ENCODE data around the gene FKBP4. TPM values are rescaled to one million over a fixed set of nuclear protein-coding genes. Genes with fewer than 3 reads are reported as not detected.

Gene FKBP4
- total and polyA plus RNA-seq, 8 donors = 25.3 to 57.2 (median 44.5) TPM

GRCh38 chr12:2801044-2801783, 6.4 kb downstream of the FKBP4 start:
- peak in 1 of 2 donors; percentile 56 for DNase-seq
- no peak overlapping the region for H3K4me3 ChIP-seq
- H3K4me1 ChIP-seq = peaks cover 17 to 81% (median 48%) of the 10 kb centered on the region in 4 donors
- no peaks in the 10 kb centered on the region for H3K27me3 ChIP-seq
- H3K9me3 ChIP-seq = no peaks in the 10 kb centered on the region
- H3K36me3 ChIP-seq = peaks cover 63 to 90% (median 89%) of the 10 kb centered on the region in 4 donors
- TF ChIP-seq POLR2A (IDR thresholded peaks at IDR 0.05) (no peak), EP300 (IDR thresholded peaks at IDR 0.05) (no peak), POLR2AphosphoS5 (IDR thresholded peaks at IDR 0.05) (no peak)
- intact Hi-C loops (cut with DNase I; ENCODE audit: low total_unique reads) = no loop called here
- H3K27ac ChIP-seq = peak overlapping the region in 1 of 5 donors; percentile 41
- 52 to 66% (median 53%) methylated on average over 16 of the region's 16 CpGs for WGBS, 5 donors

DNA sequence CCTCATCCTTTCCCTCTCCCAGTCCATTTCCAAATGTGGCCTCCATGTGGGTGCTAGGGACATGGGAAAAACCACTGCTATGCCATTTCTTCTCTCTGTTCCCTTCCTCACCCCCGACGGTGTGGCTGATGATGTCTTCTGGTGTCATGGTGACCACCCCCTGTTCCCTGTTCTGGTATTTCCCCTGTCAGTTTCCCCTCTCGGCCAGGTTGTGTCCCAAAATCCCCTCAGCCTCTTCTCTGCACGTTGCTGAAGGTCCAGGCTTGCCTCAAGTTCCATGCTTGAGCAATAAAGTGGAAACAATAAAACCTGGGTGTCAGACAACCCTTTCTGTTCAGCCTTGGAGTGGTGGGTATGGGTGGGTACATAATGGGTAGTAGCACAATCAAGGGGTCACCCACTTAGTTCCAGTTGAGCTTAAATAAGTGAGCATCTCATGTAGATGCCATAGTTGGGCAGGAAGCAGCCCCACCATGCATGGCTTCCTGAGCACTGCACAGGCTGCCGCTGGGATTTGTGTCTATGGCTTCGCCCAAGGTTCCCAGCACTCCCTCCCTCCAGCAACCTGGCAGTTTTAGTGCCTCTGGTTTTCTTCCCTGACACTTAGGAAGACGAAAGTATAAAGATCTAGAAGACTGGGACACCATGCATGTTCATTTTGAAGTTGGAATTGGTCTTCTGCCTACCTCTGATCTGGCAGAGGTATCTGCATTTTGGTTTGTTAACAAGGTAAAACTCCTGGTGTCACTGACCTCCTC, 9.0 kb downstream of the FKBP4 start:
- no peak for DNase-seq
- Histone ChIP-seq H3K4me3 (no peak overlapping the region), H3K27ac (peak overlapping the region in 3 of 5 donors; percentile 9 to 15 (median 11)), H3K9me3 (no peaks in the 10 kb centered on the region), H3K36me3 (peaks cover 58 to 74% (median 69%) of the 10 kb centered on the region in 4 donors), H3K4me1 (peaks cover 0 to 55% (median 28%) of the 10 kb centered on the region in 4 donors), H3K27me3 (no peaks in the 10 kb centered on the region)
- intact Hi-C loops (cut with DNase I; ENCODE audit: low total_unique reads) = no loop called here
- WGBS, 5 donors = 78 to 85% (median 82%) methylated on average over 7 of the region's 7 CpGs
- TF ChIP-seq POLR2A (IDR thresholded peaks at IDR 0.05) (no peak), EP300 (IDR thresholded peaks at IDR 0.05) (no peak), CTCF (IDR thresholded peaks at IDR 0.05) (no peak), POLR2AphosphoS5 (IDR thresholded peaks at IDR 0.05) (no peak)

DNA sequence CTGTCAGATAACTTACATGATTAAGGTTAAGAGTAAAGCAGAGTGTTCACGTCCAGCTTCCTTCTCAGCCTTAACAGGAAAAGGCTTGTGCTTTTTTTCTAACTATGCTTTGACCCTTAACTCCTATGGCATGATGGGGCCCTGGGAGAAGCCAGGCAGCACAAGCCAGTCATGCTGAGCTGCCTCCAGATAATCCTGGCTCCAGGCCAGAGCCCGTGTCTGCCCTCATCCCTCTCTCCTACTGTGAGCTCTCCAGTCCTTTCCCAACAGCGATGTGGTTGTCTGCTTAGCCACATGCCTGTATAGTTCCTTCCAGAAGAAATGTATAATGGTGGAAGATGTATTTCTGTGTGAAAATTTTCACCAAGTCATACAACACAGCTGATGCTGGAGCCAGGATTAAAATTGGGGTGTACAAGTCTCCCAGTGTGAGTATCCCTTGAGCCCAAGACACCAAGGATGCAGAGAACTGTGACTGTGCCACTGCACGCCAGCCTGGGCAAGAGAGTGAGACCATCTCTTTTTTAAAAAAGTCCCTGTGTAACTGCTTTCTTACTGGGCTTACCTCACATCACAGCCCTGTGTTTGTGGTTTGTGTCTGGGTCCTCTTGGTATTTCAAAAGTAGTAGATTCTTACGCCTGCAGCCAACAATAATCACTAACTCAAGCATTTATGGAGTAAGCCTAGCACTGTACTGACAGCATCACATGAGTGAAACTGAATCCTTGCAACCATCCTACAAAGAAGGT, 9.8 kb downstream of the FKBP4 start:
- no peak for TF ChIP-seq POLR2A (IDR thresholded peaks at IDR 0.05)
- no peak for TF ChIP-seq EP300 (IDR thresholded peaks at IDR 0.05)
- TF ChIP-seq POLR2AphosphoS5 (IDR thresholded peaks at IDR 0.05) = no peak
- TF ChIP-seq CTCF (IDR thresholded peaks at IDR 0.05) = no peak
- DNase-seq = peak in 1 of 2 donors; percentile 54

DNA sequence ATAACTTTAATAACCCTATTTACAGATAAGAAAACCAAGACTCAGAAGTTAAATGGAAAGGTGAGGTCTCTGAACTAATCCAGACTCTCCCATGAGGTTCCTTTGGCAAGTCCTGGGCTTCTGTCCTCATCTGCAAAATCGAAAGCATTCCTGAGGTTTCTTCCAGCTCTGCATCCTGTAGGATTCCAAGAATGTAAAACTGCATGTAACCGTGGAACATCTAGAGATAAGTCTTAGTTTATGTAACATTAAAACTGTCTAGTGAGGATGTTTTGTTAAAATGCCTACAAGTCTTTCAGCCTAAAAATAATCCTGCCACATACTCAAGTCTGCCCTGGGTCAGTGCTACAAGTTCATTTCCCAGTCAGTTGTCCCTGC, 10.4 kb downstream of the FKBP4 start:
- peaks cover 0 to 47% (median 24%) of the 10 kb centered on the region in 4 donors for H3K4me1 ChIP-seq
- intact Hi-C loops (cut with DNase I; ENCODE audit: low total_unique reads) = no loop called here

More for the DNA sequence above, 9.8 kb downstream of the FKBP4 start:
- Histone ChIP-seq H3K27me3 (no peaks in the 10 kb centered on the region), H3K4me1 (peaks cover 0 to 52% (median 27%) of the 10 kb centered on the region in 4 donors), H3K27ac (peak overlapping the region in 2 of 5 donors; percentile 9 to 11), H3K9me3 (no peaks in the 10 kb centered on the region), H3K36me3 (peaks cover 51 to 66% (median 62%) of the 10 kb centered on the region in 4 donors), H3K4me3 (no peak overlapping the region)
- intact Hi-C loops (cut with DNase I; ENCODE audit: low total_unique reads) = no loop called here
- 49 to 61% (median 57%) methylated on average over 5 of the region's 5 CpGs for WGBS, 5 donors

More for the DNA sequence above, 10.4 kb downstream of the FKBP4 start:
- Histone ChIP-seq H3K27ac (peak overlapping the region in 1 of 5 donors; percentile 9), H3K9me3 (no peaks in the 10 kb centered on the region), H3K36me3 (peaks cover 45 to 61% (median 56%) of the 10 kb centered on the region in 4 donors), H3K27me3 (no peaks in the 10 kb centered on the region), H3K4me3 (no peak overlapping the region)
- no peak for TF ChIP-seq CTCF (IDR thresholded peaks at IDR 0.05)
- no peak for TF ChIP-seq POLR2AphosphoS5 (IDR thresholded peaks at IDR 0.05)
- TF ChIP-seq POLR2A (IDR thresholded peaks at IDR 0.05) = no peak
- no peak for TF ChIP-seq EP300 (IDR thresholded peaks at IDR 0.05)
- DNase-seq = no peak
- WGBS, 5 donors = 36 to 58% (median 44%) methylated on average over 2 of the region's 2 CpGs

Data from stomach (tissue), 9 donors.